A549 (cell line): ENCODE measurements around the gene DDX47. TPM values are rescaled to one million over a fixed set of nuclear protein-coding genes. Genes with fewer than 3 reads are reported as not detected.

ENCODE experiments used
- ATAC-seq, 2 experiments: fragments of 200-7000 bp in 1 of 2; fragments of >200 bp in 1 of 2; cut with Nextera tagmentation in 1 of 2; cut with Tn5 transposase in 1 of 2; 3 replicates each; pipeline versions ENCODE4 v1.8.0 to v1.9.1; 2018 to 2020; ENCODE audit warnings: mild to moderate bottlenecking in 1 of 2, moderate library complexity in 1 of 2
- CTCF ChIA-PET: fragments of 300-600 bp; sonication (Branson Sonifier 250); formaldehyde crosslinking; extraction: SDS; loops from one replicate; lab custom pipeline; 2021; ENCODE audit warnings: antibody characterized with exemption, inconsistent platforms; lab: Yijun Ruan, JAX
- POLR2A ChIA-PET: fragments of 350-600 bp; formaldehyde crosslinking; extraction: SDS; loops from one replicate; lab custom pipeline; 2021; ENCODE audit warnings: antibody characterized with exemption, inconsistent platforms; lab: Yijun Ruan, JAX
- DNase-seq, 2 experiments: peaks; one replicate each; pipeline versions ENCODE4 v3.0.0 to v3.0.0-alpha.2; 2011 to 2016; ENCODE audit warnings: low read depth in 1 of 2, low spot score in 1 of 2
- FAIRE-seq: peaks from 2 replicates; lab custom pipeline; 2011; peaks lifted over from hg19 to GRCh38; lab: Jason Lieb, UNC
- H3K27ac ChIP-seq, 2 experiments: fragments of >200 bp; sonication (Bioruptor Twin); formaldehyde crosslinking; 3 replicates each; pipeline ENCODE4 v1.5.1; 2016 to 2017
- H3K4me1 ChIP-seq: fragments of >200 bp; sonication (Bioruptor Twin); formaldehyde crosslinking; 3 replicates; pipeline ENCODE4 v1.6.1; 2016
- H3K4me2 ChIP-seq: fragments of >200 bp; sonication (Bioruptor Twin); formaldehyde crosslinking; 3 replicates; pipeline ENCODE4 v1.6.1; 2016
- H3K4me3 ChIP-seq: fragments of >200 bp; sonication (Bioruptor Twin); formaldehyde crosslinking; 3 replicates; pipeline ENCODE4 v1.5.1; 2016
- H3K9me3 ChIP-seq: fragments of >200 bp; sonication (Bioruptor Twin); formaldehyde crosslinking; 3 replicates; pipeline ENCODE4 v1.6.1; 2016
- CHD2 ChIP-seq: fragments of 150-350 bp; IDR thresholded peaks from 2 replicates; pipeline ENCODE4 v1.6.1; 2014; ENCODE audit warnings: low read length; ENCODE audit not compliant: partially characterized antibody
- EP300 ChIP-seq, 2 experiments: fragments of >200 bp; sonication (Bioruptor Twin); formaldehyde crosslinking; IDR thresholded peaks; 2 replicates in 1 of 2; 3 replicates in 1 of 2; pipeline ENCODE4 v1.6.1; 2016 to 2017
- FOSL2 ChIP-seq, 2 experiments: fragments of 450-650 bp in 1 of 2; fragments of >200 bp in 1 of 2; sonication (Bioruptor Twin) in 1 of 2; formaldehyde crosslinking; IDR thresholded peaks; 2 replicates each; pipeline versions ENCODE4 v1.5.0 to v1.6.1; 2016 to 2020; ENCODE audit warnings: mild to moderate bottlenecking in 1 of 2, moderate library complexity in 1 of 2
- GATA3 ChIP-seq: IDR thresholded peaks from 2 replicates; pipeline ENCODE4 v1.6.1; 2012; ENCODE audit warnings: borderline replicate concordance
- HDAC2 ChIP-seq: fragments of 200-600 bp; sonication (generic); IDR thresholded peaks from 2 replicates; pipeline ENCODE4 v1.6.1; 2016
- HOXA7 ChIP-seq: fragments of 250-450 bp; sonication (Bioruptor Pico); IDR thresholded peaks from 2 replicates; pipeline ENCODE4 v1.5.0; 2020; ENCODE audit warnings: mild to moderate bottlenecking, moderate library complexity
- JUN ChIP-seq, 2 experiments: fragments of >200 bp; sonication (Bioruptor Twin); formaldehyde crosslinking; IDR thresholded peaks; 2 replicates in 1 of 2; 3 replicates in 1 of 2; pipeline ENCODE4 v1.6.1; 2016 to 2017
- KDM1A ChIP-seq: fragments of 200-600 bp; sonication (generic); IDR thresholded peaks from 2 replicates; pipeline ENCODE4 v1.6.1; 2016; ENCODE audit warnings: low read depth, mild to moderate bottlenecking
- KDM5A ChIP-seq: fragments of 200-600 bp; sonication (generic); IDR thresholded peaks from 2 replicates; pipeline ENCODE4 v1.6.1; 2016; ENCODE audit warnings: antibody characterized with exemption, mild to moderate bottlenecking
- MAFK ChIP-seq: fragments of 450-650 bp; IDR thresholded peaks from 2 replicates; pipeline ENCODE4 v1.6.1; 2014; ENCODE audit not compliant: partially characterized antibody
- NFE2L2 ChIP-seq: fragments of 150-350 bp; conservative IDR thresholded peaks from 2 replicates; pipeline ENCODE4 v1.6.1; 2014; ENCODE audit warnings: low read length
- POLR2AphosphoS2 ChIP-seq: conservative IDR thresholded peaks from 2 replicates; pipeline ENCODE4 v1.6.1; 2012; ENCODE audit warnings: low read length, improper control_type of control experiment, inconsistent platforms
- RCOR1 ChIP-seq: fragments of 150-350 bp; IDR thresholded peaks from 2 replicates; pipeline ENCODE4 v1.6.1; 2014; ENCODE audit warnings: antibody characterized with exemption, low read length, low read depth
- RFX5 ChIP-seq: fragments of 450-650 bp; IDR thresholded peaks from 2 replicates; pipeline ENCODE4 v1.7.1; 2014; ENCODE audit warnings: antibody characterized with exemption, mild to moderate bottlenecking, moderate library complexity
- TFCP2L1 ChIP-seq: fragments of 250-450 bp; sonication (Bioruptor Pico); IDR thresholded peaks from 2 replicates; pipeline ENCODE4 v1.5.0; 2021; ENCODE audit warnings: mild to moderate bottlenecking
- ZFP36 ChIP-seq: fragments of 450-650 bp; IDR thresholded peaks from 2 replicates; pipeline ENCODE4 v1.6.1; 2014; ENCODE audit warnings: borderline replicate concordance; ENCODE audit not compliant: partially characterized antibody
- ZNF302 ChIP-seq: fragments of 250-450 bp; sonication (Bioruptor Pico); IDR thresholded peaks from 2 replicates; pipeline ENCODE4 v1.9.0; 2021; ENCODE audit warnings: inconsistent platforms, mild to moderate bottlenecking, moderate library complexity
- ZSCAN20 ChIP-seq: fragments of 250-450 bp; sonication (Bioruptor Pico); IDR thresholded peaks from 2 replicates; pipeline ENCODE4 v1.8.0; 2022; ENCODE audit warnings: mild to moderate bottlenecking, moderate library complexity
- WGBS: methylation state at CpG from one replicate; pipeline ENCODE4 v1.1.6; 2017; ENCODE audit errors: missing lambda C conversion rate; 5-methylcytosine and 5-hydroxymethylcytosine counted together
- polyA plus RNA-seq, 4 experiments: library from polyadenylated mRNA; depleted of rRNA in 3 of 4; stranded (reverse); fragments of >200 nt; fragmentation: RNase III in 1 of 4; extraction: RNeasy Plus Mini Kit Qiagen cat#74134 plus additional on column Dnase treatment in 1 of 4; gene quantifications; 2 replicates in 3 of 4; 3 replicates in 1 of 4; pipeline ENCODE4 v1.2.3, GENCODE V29; 2011 to 2017
- TF ChIP-seq, protein P1 (sequence below): IDR thresholded peaks from 2 replicates; pipeline ENCODE4 v1.6.1; 2012; ENCODE audit warnings: low read depth, borderline replicate concordance
- TF ChIP-seq, protein P2 (sequence below): IDR thresholded peaks from 2 replicates; pipeline ENCODE4 v1.6.1; 2012
- TF ChIP-seq, protein P3 (sequence below): fragments of 250-450 bp; sonication (Bioruptor Pico); IDR thresholded peaks from 2 replicates; pipeline ENCODE4 v1.5.0; 2021; ENCODE audit warnings: mild to moderate bottlenecking, moderate library complexity, borderline replicate concordance
- TF ChIP-seq, protein P4 (sequence below): fragments of 250-450 bp; sonication (Bioruptor Pico); IDR thresholded peaks from 2 replicates; pipeline ENCODE4 v1.5.0; 2020; ENCODE audit warnings: low read depth, mild to moderate bottlenecking, moderate library complexity
- TF ChIP-seq, protein P5 (sequence below): fragments of >200 bp; sonication (Bioruptor Twin); formaldehyde crosslinking; IDR thresholded peaks from 3 replicates; pipeline ENCODE4 v1.6.1; 2016
- TF ChIP-seq, protein P6 (sequence below): fragments of 200-600 bp; sonication (generic); IDR thresholded peaks from 2 replicates; pipeline ENCODE4 v1.6.1; 2016; ENCODE audit warnings: antibody characterized with exemption, mild to moderate bottlenecking, moderate library complexity
- TF ChIP-seq, protein P7 (sequence below): fragments of >200 bp; sonication (Bioruptor Twin); formaldehyde crosslinking; IDR thresholded peaks from 2 replicates; pipeline ENCODE4 v1.6.1; 2016
- TF ChIP-seq, protein P8 (sequence below): fragments of 150-350 bp; IDR thresholded peaks from 2 replicates; pipeline ENCODE4 v1.6.1; 2014; ENCODE audit warnings: low read depth, mild to moderate bottlenecking, low read length
- TF ChIP-seq, protein P9 (sequence below): fragments of >200 bp; sonication (Bioruptor Twin); formaldehyde crosslinking; IDR thresholded peaks from 3 replicates; pipeline ENCODE4 v1.5.1; 2016

Gene DDX47
- polyA plus RNA-seq, 2 of the 4 experiments (the other 2 are of a cell fraction) = 81.6 to 144 TPM

DNA sequence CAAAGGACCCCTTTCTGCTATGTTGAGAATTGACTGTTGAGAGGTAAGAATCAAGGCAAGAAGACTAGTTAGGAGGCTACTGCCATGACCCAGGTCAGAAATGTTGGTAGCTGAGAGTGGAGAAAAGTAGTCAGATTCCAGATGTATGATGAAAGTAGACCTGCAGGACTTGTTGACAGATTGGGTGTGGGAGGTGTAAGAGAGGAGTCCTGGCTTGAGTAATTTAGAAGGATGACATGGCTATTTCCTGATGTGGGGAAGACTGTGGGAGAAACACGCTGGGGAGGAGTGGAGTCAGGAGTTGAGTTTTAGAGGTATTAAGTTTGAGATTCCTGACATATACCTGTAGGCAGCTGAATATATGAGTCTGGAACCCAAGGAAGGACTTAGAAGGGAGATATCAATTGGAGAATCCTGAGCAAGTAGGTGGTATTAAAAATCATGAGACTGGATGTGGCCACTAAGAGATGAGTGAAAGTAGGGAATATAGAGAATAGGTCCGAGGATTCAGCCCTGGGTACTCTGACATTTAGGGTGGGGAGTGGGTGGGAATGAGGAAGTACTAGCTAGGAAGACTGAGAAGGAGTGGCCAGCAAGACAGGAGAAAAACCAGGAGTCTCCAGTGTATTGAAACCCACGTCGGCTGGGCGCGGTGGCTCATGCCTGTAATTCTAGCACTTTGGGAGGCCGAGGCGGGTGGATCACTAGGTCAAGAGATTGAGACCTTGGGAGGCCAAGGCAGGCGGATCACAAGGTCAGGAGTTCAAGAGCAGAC lies 12.6 kb upstream of the DDX47 start:
- Histone ChIP-seq H3K4me1 (peaks cover 45% of the 10 kb centered on the region), H3K9me3 (no peaks in the 10 kb centered on the region), H3K4me2 (peak overlapping the region; percentile 40), H3K27ac (peak overlapping the region; percentile 54 to 90), H3K4me3 (no peak overlapping the region)
- ATAC-seq = no peak; a peak in 1 of 6 replicates
- no peak for FAIRE-seq
- CTCF ChIA-PET = interaction anchor here (0.9 to 5.0 kb wide), 6 partner anchors 8 to 116 kb away, joined by 3 to 51 read pairs (median 4); partner anchors contain the start of gene DDX47
- POLR2A ChIA-PET = interaction anchor here (0.7 kb wide), 1 partner anchor 91 kb away, joined by 6 read pairs; the partner anchor contains the start of gene GPRC5A
- WGBS = 77% methylated on average over 9 of the region's 9 CpGs
- DNase-seq = peak in 1 of 2 experiments; percentile 86
- TF ChIP-seq JUN (IDR thresholded peaks at IDR 0.05) (no peak), ZNF302 (peak; percentile 40; the same call in 1 of the 2 replicates), ZFP36 (no peak), TFCP2L1 (no peak), GATA3 (no peak), CHD2 (no peak), KDM1A (no peak), POLR2AphosphoS2 (no peak), FOSL2 (IDR thresholded peaks at IDR 0.05) (no peak), FOSL2 (CRISPR knock-in tag; IDR thresholded peaks at IDR 0.05) (peak; percentile 22; the same call in 1 of the 2 replicates), EP300 (IDR thresholded peaks at IDR 0.05) (no peak), ZSCAN20 (CRISPR knock-in tag) (no peak), HOXA7 (no peak), KDM5A (no peak), NFE2L2 (peak; percentile 72), RCOR1 (no peak), RFX5 (no peak), MAFK (peak; percentile 90), HDAC2 (no peak)
- TF ChIP-seq, protein P1, sequence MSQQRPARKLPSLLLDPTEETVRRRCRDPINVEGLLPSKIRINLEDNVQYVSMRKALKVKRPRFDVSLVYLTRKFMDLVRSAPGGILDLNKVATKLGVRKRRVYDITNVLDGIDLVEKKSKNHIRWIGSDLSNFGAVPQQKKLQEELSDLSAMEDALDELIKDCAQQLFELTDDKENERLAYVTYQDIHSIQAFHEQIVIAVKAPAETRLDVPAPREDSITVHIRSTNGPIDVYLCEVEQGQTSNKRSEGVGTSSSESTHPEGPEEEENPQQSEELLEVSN = no peak
- TF ChIP-seq, protein P2, sequence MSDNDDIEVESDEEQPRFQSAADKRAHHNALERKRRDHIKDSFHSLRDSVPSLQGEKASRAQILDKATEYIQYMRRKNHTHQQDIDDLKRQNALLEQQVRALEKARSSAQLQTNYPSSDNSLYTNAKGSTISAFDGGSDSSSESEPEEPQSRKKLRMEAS = no peak
- TF ChIP-seq, protein P3, sequence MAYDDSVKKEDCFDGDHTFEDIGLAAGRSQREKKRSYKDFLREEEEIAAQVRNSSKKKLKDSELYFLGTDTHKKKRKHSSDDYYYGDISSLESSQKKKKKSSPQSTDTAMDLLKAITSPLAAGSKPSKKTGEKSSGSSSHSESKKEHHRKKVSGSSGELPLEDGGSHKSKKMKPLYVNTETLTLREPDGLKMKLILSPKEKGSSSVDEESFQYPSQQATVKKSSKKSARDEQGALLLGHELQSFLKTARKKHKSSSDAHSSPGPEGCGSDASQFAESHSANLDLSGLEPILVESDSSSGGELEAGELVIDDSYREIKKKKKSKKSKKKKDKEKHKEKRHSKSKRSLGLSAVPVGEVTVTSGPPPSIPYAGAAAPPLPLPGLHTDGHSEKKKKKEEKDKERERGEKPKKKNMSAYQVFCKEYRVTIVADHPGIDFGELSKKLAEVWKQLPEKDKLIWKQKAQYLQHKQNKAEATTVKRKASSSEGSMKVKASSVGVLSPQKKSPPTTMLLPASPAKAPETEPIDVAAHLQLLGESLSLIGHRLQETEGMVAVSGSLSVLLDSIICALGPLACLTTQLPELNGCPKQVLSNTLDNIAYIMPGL (CRISPR knock-in tag) = no peak
- TF ChIP-seq, protein P4, sequence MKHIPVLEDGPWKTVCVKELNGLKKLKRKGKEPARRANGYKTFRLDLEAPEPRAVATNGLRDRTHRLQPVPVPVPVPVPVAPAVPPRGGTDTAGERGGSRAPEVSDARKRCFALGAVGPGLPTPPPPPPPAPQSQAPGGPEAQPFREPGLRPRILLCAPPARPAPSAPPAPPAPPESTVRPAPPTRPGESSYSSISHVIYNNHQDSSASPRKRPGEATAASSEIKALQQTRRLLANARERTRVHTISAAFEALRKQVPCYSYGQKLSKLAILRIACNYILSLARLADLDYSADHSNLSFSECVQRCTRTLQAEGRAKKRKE = no peak
- TF ChIP-seq, protein P5, sequence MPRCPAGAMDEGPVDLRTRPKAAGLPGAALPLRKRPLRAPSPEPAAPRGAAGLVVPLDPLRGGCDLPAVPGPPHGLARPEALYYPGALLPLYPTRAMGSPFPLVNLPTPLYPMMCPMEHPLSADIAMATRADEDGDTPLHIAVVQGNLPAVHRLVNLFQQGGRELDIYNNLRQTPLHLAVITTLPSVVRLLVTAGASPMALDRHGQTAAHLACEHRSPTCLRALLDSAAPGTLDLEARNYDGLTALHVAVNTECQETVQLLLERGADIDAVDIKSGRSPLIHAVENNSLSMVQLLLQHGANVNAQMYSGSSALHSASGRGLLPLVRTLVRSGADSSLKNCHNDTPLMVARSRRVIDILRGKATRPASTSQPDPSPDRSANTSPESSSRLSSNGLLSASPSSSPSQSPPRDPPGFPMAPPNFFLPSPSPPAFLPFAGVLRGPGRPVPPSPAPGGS = no peak
- TF ChIP-seq, protein P6, sequence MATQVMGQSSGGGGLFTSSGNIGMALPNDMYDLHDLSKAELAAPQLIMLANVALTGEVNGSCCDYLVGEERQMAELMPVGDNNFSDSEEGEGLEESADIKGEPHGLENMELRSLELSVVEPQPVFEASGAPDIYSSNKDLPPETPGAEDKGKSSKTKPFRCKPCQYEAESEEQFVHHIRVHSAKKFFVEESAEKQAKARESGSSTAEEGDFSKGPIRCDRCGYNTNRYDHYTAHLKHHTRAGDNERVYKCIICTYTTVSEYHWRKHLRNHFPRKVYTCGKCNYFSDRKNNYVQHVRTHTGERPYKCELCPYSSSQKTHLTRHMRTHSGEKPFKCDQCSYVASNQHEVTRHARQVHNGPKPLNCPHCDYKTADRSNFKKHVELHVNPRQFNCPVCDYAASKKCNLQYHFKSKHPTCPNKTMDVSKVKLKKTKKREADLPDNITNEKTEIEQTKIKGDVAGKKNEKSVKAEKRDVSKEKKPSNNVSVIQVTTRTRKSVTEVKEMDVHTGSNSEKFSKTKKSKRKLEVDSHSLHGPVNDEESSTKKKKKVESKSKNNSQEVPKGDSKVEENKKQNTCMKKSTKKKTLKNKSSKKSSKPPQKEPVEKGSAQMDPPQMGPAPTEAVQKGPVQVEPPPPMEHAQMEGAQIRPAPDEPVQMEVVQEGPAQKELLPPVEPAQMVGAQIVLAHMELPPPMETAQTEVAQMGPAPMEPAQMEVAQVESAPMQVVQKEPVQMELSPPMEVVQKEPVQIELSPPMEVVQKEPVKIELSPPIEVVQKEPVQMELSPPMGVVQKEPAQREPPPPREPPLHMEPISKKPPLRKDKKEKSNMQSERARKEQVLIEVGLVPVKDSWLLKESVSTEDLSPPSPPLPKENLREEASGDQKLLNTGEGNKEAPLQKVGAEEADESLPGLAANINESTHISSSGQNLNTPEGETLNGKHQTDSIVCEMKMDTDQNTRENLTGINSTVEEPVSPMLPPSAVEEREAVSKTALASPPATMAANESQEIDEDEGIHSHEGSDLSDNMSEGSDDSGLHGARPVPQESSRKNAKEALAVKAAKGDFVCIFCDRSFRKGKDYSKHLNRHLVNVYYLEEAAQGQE = no peak
- TF ChIP-seq, protein P7, sequence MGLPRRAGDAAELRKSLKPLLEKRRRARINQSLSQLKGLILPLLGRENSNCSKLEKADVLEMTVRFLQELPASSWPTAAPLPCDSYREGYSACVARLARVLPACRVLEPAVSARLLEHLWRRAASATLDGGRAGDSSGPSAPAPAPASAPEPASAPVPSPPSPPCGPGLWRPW = no peak
- TF ChIP-seq, protein P8, sequence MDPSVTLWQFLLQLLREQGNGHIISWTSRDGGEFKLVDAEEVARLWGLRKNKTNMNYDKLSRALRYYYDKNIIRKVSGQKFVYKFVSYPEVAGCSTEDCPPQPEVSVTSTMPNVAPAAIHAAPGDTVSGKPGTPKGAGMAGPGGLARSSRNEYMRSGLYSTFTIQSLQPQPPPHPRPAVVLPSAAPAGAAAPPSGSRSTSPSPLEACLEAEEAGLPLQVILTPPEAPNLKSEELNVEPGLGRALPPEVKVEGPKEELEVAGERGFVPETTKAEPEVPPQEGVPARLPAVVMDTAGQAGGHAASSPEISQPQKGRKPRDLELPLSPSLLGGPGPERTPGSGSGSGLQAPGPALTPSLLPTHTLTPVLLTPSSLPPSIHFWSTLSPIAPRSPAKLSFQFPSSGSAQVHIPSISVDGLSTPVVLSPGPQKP = no peak
- TF ChIP-seq, protein P9, sequence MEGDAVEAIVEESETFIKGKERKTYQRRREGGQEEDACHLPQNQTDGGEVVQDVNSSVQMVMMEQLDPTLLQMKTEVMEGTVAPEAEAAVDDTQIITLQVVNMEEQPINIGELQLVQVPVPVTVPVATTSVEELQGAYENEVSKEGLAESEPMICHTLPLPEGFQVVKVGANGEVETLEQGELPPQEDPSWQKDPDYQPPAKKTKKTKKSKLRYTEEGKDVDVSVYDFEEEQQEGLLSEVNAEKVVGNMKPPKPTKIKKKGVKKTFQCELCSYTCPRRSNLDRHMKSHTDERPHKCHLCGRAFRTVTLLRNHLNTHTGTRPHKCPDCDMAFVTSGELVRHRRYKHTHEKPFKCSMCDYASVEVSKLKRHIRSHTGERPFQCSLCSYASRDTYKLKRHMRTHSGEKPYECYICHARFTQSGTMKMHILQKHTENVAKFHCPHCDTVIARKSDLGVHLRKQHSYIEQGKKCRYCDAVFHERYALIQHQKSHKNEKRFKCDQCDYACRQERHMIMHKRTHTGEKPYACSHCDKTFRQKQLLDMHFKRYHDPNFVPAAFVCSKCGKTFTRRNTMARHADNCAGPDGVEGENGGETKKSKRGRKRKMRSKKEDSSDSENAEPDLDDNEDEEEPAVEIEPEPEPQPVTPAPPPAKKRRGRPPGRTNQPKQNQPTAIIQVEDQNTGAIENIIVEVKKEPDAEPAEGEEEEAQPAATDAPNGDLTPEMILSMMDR = no peak
